Medulla oblongata (tissue), 1 donor: ENCODE results near the gene PPP1R9A.

ENCODE experiments used
- DNase-seq: peaks from one replicate; pipeline ENCODE4 v3.0.0-alpha.2; 2015; ENCODE audit errors: extremely low spot score

PPP1R9A gene

GRCh38 chr7:95201727-95202126 is 294.3 kb downstream of the PPP1R9A start:
- no peak for DNase-seq

GRCh38 chr7:95204618-95205017 is 297.2 kb downstream of the PPP1R9A start:
- no peak for DNase-seq

- no peak for DNase-seq
Observed at GRCh38 chr7:95205665-95206225, 298.4 kb downstream of the PPP1R9A start.

GRCh38 chr7:95209276-95209675 is 301.9 kb downstream of the PPP1R9A start:
- peak; percentile 20 for DNase-seq

GRCh38 chr7:95209788-95210187 is 302.4 kb downstream of the PPP1R9A start:
- peak; percentile 91 for DNase-seq

GRCh38 chr7:95213148-95213547 is 305.8 kb downstream of the PPP1R9A start:
- no peak for DNase-seq

- DNase-seq = peak; percentile 81
Observed at GRCh38 chr7:95213809-95214492, 306.6 kb downstream of the PPP1R9A start.

GRCh38 chr7:95219721-95220120 is 312.3 kb downstream of the PPP1R9A start:
- no peak for DNase-seq

GRCh38 chr7:95220328-95220727 is 312.9 kb downstream of the PPP1R9A start:
- DNase-seq = no peak

GRCh38 chr7:95225301-95225700 is 317.9 kb downstream of the PPP1R9A start:
- DNase-seq = no peak

- DNase-seq = no peak
Observed at GRCh38 chr7:95229301-95229700, 321.9 kb downstream of the PPP1R9A start.

GRCh38 chr7:95238252-95238943 is 331.0 kb downstream of the PPP1R9A start:
- no peak for DNase-seq

- DNase-seq = no peak
Observed at GRCh38 chr7:95240921-95241320, 333.5 kb downstream of the PPP1R9A start.

- DNase-seq = no peak
Observed at GRCh38 chr7:95242266-95242665, 334.9 kb downstream of the PPP1R9A start.

GRCh38 chr7:95244616-95245015 is 337.2 kb downstream of the PPP1R9A start:
- no peak for DNase-seq

GRCh38 chr7:95245828-95246500 is 338.6 kb downstream of the PPP1R9A start:
- no peak for DNase-seq

GRCh38 chr7:95246831-95247370 is 339.5 kb downstream of the PPP1R9A start:
- peak; percentile 93 for DNase-seq

GRCh38 chr7:95250571-95250970 is 343.2 kb downstream of the PPP1R9A start:
- no peak for DNase-seq

- DNase-seq = no peak
Observed at GRCh38 chr7:95251966-95252365, 344.6 kb downstream of the PPP1R9A start.

- no peak for DNase-seq
Observed at GRCh38 chr7:95253986-95254385, 346.6 kb downstream of the PPP1R9A start.

- no peak for DNase-seq
Observed at GRCh38 chr7:95255691-95256090, 348.3 kb downstream of the PPP1R9A start.

- no peak for DNase-seq
Observed at GRCh38 chr7:95261895-95262415, 354.6 kb downstream of the PPP1R9A start.
